Measurements from ENCODE around the gene CNTNAP2.

DNA sequence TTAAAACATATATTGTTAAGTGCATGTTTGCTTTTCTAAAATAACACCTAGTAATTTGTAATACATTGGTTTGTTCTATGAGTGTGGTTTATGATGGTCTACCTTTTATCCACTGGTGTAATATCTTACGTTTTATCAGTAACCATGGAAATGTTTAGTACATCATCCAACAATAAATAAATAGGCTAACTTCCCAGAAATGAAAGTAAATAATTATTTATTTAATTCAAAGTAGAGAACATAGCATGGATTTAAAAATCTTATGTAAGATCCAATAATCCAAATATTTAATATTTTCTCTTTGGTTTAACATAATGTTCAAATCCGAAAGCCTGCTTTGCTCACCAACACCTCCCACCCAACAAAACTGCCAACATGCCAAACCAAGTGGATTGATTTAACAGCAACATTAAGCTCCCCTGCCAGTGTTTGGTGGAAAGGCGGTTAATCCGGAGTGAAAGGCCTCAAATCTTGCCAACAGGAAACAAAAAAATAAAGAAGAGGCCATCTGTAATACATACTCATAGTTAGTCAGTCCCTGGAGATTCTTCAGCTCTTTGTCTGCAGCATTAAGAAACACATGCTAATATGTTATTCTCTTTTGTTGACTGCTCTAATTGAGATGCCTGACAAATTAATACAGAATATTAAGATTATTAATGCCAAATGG is 897.8 kb downstream of the CNTNAP2 start:
- TF ChIP-seq, protein P1, sequence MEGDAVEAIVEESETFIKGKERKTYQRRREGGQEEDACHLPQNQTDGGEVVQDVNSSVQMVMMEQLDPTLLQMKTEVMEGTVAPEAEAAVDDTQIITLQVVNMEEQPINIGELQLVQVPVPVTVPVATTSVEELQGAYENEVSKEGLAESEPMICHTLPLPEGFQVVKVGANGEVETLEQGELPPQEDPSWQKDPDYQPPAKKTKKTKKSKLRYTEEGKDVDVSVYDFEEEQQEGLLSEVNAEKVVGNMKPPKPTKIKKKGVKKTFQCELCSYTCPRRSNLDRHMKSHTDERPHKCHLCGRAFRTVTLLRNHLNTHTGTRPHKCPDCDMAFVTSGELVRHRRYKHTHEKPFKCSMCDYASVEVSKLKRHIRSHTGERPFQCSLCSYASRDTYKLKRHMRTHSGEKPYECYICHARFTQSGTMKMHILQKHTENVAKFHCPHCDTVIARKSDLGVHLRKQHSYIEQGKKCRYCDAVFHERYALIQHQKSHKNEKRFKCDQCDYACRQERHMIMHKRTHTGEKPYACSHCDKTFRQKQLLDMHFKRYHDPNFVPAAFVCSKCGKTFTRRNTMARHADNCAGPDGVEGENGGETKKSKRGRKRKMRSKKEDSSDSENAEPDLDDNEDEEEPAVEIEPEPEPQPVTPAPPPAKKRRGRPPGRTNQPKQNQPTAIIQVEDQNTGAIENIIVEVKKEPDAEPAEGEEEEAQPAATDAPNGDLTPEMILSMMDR (IDR thresholded peaks at IDR 0.05) = no peak
- no peak for TF ChIP-seq POLR2A (IDR thresholded peaks at IDR 0.05)
